Upper lobe of left lung (tissue), 6 donors: ENCODE measurements around the gene DHRS7B. TPM values are rescaled to one million over a fixed set of nuclear protein-coding genes. Genes with fewer than 3 reads are reported as not detected.
"Not testable (repeated sequence)": the region's sequence is repeated elsewhere in the genome, so short reads cannot be mapped to it uniquely, and the experiment has no call there.

Source experiments
- ATAC-seq, 2 donors: fragments of 200-7000 bp; cut with Tn5 transposase; one replicate each; pipeline ENCODE4 v1.9.1; 2022; ENCODE audit warnings: mild to moderate bottlenecking in 2 of 2, moderate library complexity in 2 of 2; ENCODE audit not compliant: low FRiP score in 2 of 2
- DNase-seq, 2 donors: peaks; one replicate each; pipeline ENCODE4 v3.0.0-alpha.2; 2019 to 2020
- H3K27ac ChIP-seq, 4 donors: fragments of 200-600 bp; sonication (generic); one replicate each; pipeline ENCODE4 v1.5.1; 2016 to 2019
- H3K27me3 ChIP-seq, 4 donors: fragments of 200-600 bp; sonication (generic); one replicate each; pipeline ENCODE4 v1.5.1; 2017 to 2019
- H3K36me3 ChIP-seq, 4 donors: fragments of 200-600 bp; sonication (generic); one replicate each; pipeline ENCODE4 v1.5.1; 2016 to 2019
- H3K4me1 ChIP-seq, 4 donors: fragments of 200-600 bp; sonication (generic); one replicate each; pipeline ENCODE4 v1.5.1; 2018 to 2019
- H3K4me3 ChIP-seq, 4 donors: fragments of 200-600 bp; sonication (generic); one replicate each; pipeline ENCODE4 v1.5.1; 2017 to 2019; ENCODE audit warnings: mild to moderate bottlenecking in 2 of 4, moderate library complexity in 1 of 4
- H3K9me3 ChIP-seq, 4 donors: fragments of 200-600 bp; sonication (generic); one replicate each; pipeline ENCODE4 v1.5.1; 2018 to 2019
- EP300 ChIP-seq, 4 donors: sonication (generic); formaldehyde crosslinking; IDR thresholded peaks; one replicate each; pipeline ENCODE4 v1.5.1; 2017; ENCODE audit warnings: antibody characterized with exemption in 4 of 4, control low read depth in 2 of 4
- POLR2A ChIP-seq, 4 donors: fragments of 450-650 bp; IDR thresholded peaks; one replicate each; pipeline ENCODE4 v1.5.1; 2016 to 2017; ENCODE audit warnings: antibody characterized with exemption in 4 of 4, mild to moderate bottlenecking in 2 of 4
- POLR2AphosphoS5 ChIP-seq, 2 donors: sonication (generic); formaldehyde crosslinking; IDR thresholded peaks; one replicate each; pipeline ENCODE4 v1.5.1; 2017; ENCODE audit warnings: antibody characterized with exemption in 2 of 2
- WGBS, 2 donors: methylation state at CpG; one replicate each; pipeline ENCODE4 v1.1.5; 2017 to 2018; 5-methylcytosine and 5-hydroxymethylcytosine counted together
- total RNA-seq, 6 donors: library from RNA; depleted of rRNA in 4 of 6; stranded (reverse); fragments of >200 nt in 4 of 6; gene quantifications; one replicate each; pipeline versions ENCODE4 v1.1.0 to v1.2.1, GENCODE V29; 2016 to 2021
- TF ChIP-seq, protein P1 (sequence below), 6 experiments: fragments of 450-650 bp in 4 of 6; fragments of 200-600 bp in 2 of 6; sonication (generic) in 2 of 6; IDR thresholded peaks; one replicate each; pipeline ENCODE4 v1.5.1; 2016 to 2019; ENCODE audit warnings: antibody characterized with exemption in 6 of 6
- donor health status: DM: no; HTN: no; CAD: no; lungs with moderate emphysema.
- donor health status: DM: no; HTN: yes; CAD: no; lungs with severe emphysema.

Gene DHRS7B
- total RNA-seq, 6 donors from 2014 or later: 16.8 to 47.2 (median 30.2) TPM

DNA sequence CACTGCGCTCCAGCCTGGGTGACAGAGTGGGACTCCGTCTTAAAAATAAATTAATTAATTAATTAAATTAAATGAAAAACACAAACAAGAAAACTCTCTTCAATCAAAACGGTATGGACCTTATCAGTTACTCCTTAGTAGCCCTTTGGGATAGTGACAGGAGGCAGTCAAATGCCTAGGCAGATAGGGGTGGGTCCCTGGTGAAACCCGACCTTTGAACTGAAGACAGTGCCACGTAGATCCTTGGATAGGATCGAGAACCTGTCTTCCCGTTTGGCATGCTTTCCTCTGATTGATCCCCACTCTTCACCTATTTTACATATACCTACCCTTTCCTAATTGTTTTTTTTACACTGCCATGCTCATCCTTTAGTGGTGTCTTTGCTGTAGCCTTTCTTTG is 22.2 kb upstream of the DHRS7B start:
- no peak overlapping the region for H3K27ac ChIP-seq
- no peaks in the 10 kb centered on the region for H3K9me3 ChIP-seq
- peaks cover 0 to 7% (median 2%) of the 10 kb centered on the region in 4 donors for H3K4me1 ChIP-seq
- no peak for TF ChIP-seq POLR2AphosphoS5 (IDR thresholded peaks at IDR 0.05)
- TF ChIP-seq EP300 (IDR thresholded peaks at IDR 0.05): no peak
- TF ChIP-seq, protein P1, sequence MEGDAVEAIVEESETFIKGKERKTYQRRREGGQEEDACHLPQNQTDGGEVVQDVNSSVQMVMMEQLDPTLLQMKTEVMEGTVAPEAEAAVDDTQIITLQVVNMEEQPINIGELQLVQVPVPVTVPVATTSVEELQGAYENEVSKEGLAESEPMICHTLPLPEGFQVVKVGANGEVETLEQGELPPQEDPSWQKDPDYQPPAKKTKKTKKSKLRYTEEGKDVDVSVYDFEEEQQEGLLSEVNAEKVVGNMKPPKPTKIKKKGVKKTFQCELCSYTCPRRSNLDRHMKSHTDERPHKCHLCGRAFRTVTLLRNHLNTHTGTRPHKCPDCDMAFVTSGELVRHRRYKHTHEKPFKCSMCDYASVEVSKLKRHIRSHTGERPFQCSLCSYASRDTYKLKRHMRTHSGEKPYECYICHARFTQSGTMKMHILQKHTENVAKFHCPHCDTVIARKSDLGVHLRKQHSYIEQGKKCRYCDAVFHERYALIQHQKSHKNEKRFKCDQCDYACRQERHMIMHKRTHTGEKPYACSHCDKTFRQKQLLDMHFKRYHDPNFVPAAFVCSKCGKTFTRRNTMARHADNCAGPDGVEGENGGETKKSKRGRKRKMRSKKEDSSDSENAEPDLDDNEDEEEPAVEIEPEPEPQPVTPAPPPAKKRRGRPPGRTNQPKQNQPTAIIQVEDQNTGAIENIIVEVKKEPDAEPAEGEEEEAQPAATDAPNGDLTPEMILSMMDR (IDR thresholded peaks at IDR 0.05): no peak
- ATAC-seq: no peak
- H3K4me3 ChIP-seq: no peak overlapping the region
- 88 to 91% methylated on average over 7 of the region's 7 CpGs for WGBS, 2 donors
- H3K36me3 ChIP-seq: no peaks in the 10 kb centered on the region
- H3K27me3 ChIP-seq: no peaks in the 10 kb centered on the region
- no peak for DNase-seq

DNA sequence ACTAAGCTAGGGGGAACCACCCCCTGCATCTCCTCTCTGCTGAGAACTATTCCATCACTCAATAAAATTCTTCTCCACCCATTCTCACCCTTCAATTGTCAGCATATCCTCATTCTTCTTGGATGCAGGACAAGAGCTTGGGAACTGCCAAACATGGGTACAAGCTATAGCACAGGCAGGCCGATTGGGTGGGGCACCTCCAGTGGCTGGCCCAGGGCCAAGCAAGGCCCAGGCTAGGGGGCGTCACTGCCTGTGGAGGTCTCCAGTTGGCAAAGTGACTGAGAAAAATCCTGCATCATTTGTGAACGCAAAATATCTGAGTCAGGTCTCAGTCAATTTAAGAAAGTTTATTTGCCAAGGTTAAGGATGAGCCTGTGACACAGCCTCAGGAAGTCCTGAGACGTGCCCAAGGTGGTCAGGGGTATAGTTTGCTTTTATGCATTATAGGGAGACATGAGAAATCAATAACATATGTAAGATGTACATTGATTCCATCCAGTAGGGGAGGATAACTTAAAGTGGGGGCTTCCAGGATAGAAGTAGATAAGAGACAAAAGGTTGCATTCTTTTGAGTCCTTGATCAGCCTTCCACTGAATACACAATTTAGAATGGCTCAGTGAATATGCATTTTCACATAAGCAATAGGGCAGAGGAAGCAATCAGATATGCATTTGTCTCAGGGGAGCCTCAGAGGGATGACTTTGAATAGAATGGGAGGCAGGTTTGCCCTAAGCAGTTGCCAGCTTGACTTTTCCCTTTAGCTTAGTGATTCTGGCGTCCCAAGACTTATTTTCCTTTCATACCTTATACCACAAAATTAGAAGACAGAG is 21.5 kb upstream of the DHRS7B start:
- peak in 1 of 2 donors; percentile 50 for DNase-seq

DNA sequence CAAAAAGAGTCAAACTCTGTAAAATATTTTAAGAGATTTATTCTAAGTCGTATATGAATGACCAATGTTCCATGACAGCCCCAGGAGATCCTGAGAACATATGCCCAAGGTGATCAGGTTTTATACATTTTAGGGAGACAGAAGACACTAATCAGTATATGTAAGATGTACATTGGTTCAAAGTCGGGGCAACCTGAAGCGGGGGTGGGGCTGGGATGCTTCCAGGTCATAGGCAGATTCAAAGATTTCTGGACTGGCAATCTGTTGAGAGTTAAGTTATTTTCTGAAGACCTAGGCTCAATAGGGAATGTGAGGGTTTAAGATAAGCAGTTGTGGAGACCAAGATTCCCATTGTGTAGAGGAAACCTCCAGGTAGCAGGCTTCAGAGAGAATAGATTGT is 20.4 kb upstream of the DHRS7B start:
- no peak for ATAC-seq
- no peak overlapping the region for H3K27ac ChIP-seq
- H3K27me3 ChIP-seq: no peaks in the 10 kb centered on the region
- H3K4me1 ChIP-seq: no peaks in the 10 kb centered on the region
- no peak overlapping the region for H3K4me3 ChIP-seq
- TF ChIP-seq POLR2AphosphoS5 (IDR thresholded peaks at IDR 0.05): no peak
- no peak for TF ChIP-seq EP300 (IDR thresholded peaks at IDR 0.05)
- TF ChIP-seq, protein P1 (IDR thresholded peaks at IDR 0.05): no peak
- no peak for TF ChIP-seq POLR2A (IDR thresholded peaks at IDR 0.05)
- 86 to 90% methylated on average over 3 of the region's 3 CpGs for whole genome bisulfite sequencing, 2 donors
- H3K36me3 ChIP-seq: no peaks in the 10 kb centered on the region
- no peaks in the 10 kb centered on the region for H3K9me3 ChIP-seq
- DNase-seq: no peak

More for the DNA sequence above, 21.5 kb upstream of the DHRS7B start:
- ATAC-seq: no peak
- Histone ChIP-seq H3K27me3 (no peaks in the 10 kb centered on the region), H3K36me3 (no peaks in the 10 kb centered on the region), H3K4me1 (no peaks in the 10 kb centered on the region), H3K27ac (no peak overlapping the region), H3K4me3 (no peak overlapping the region), H3K9me3 (no peaks in the 10 kb centered on the region)
- no peak for TF ChIP-seq EP300 (IDR thresholded peaks at IDR 0.05)
- TF ChIP-seq POLR2A (IDR thresholded peaks at IDR 0.05): no peak
- TF ChIP-seq, protein P1 (IDR thresholded peaks at IDR 0.05): no peak
- no peak for TF ChIP-seq POLR2AphosphoS5 (IDR thresholded peaks at IDR 0.05)
- WGBS, 2 donors: 64 to 79% methylated on average over 5 of the region's 5 CpGs

DNA sequence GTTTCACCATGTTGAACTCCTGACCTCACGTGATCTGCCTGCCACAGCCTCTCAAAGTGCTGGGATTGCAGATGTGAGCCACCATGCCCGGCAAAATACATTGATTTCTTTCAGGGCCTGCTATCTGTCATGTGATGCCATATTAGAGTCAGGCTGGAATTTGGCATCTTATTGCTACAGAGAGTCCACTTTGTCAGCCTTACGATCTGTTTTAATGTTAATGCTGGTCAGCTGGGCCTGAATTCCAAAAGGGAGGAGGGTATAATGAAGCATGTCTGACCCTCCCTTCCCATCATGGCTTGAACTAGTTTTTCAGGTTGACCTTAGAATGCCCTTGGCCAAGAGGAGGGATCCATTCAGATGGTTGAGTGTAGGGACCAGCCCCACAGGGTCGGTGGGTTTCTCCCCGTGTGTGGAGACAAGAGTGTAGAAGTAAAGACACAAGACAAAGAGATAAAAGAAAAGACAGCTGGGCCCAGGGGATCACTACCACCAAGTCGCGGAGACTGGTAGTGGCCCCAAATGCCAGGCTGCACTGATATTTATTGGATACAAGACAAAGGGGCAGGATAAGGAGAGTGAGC is 19.6 kb upstream of the DHRS7B start:
- not testable (repeated sequence) for H3K27me3 ChIP-seq, H3K36me3 ChIP-seq, ATAC-seq, H3K9me3 ChIP-seq, H3K27ac ChIP-seq, DNase-seq, H3K4me3 ChIP-seq, H3K4me1 ChIP-seq
- 86 to 87% methylated on average over 7 of the region's 7 CpGs for WGBS, 2 donors

DNA sequence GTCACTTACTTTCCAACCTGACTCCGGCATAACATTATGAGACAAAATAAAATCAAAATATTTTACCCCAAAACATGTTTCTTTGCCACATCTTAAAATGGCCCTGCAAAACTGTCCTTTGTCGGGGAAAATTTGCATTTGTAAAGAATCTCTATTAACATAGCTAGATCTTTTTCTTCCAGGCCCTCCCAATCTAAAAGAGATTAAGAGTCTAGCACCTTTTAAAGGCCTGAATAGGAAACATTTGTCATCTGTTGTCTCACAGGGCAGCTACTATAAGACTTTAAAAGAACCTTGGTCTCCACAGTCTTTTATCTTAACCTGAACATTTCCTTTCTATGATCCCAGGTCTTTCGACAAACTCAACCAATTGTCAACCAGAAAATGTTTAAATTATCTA is 18.1 kb upstream of the DHRS7B start:
- TF ChIP-seq EP300 (IDR thresholded peaks at IDR 0.05) (no peak), POLR2A (IDR thresholded peaks at IDR 0.05) (no peak), POLR2AphosphoS5 (IDR thresholded peaks at IDR 0.05) (no peak)
- TF ChIP-seq, protein P1 (IDR thresholded peaks at IDR 0.05): no peak
- DNase-seq (no peak), ATAC-seq (no peak)
- no peaks in the 10 kb centered on the region for H3K36me3 ChIP-seq
- no peaks in the 10 kb centered on the region for H3K9me3 ChIP-seq
- H3K27ac ChIP-seq: no peak overlapping the region
- no peaks in the 10 kb centered on the region for H3K4me1 ChIP-seq
- WGBS, 2 donors: 80 to 82% methylated on average over 3 of the region's 3 CpGs
- H3K27me3 ChIP-seq: no peaks in the 10 kb centered on the region
- H3K4me3 ChIP-seq: no peak overlapping the region
